Keratinocyte (primary cell): ENCODE results near the gene HAP1. TPM values are rescaled to one million over a fixed set of nuclear protein-coding genes. Genes with fewer than 3 reads are reported as not detected.

ENCODE experiments used
- DNase-seq: peaks from one replicate; pipeline ENCODE4 v3.0.0-alpha.2; 2011; ENCODE audit warnings: low read depth, missing footprints, low spot score
- FAIRE-seq: peaks from 2 replicates; lab custom pipeline; 2011; peaks lifted over from hg19 to GRCh38; lab: Jason Lieb, UNC
- H2AFZ ChIP-seq: 2 replicates; pipeline ENCODE4 v1.6.0; 2012; ENCODE audit warnings: low read length, control low read depth, inconsistent platforms; ENCODE audit not compliant: control insufficient read depth
- H3K27ac ChIP-seq: 2 replicates; pipeline ENCODE4 v1.5.1; 2011; ENCODE audit warnings: low read length; ENCODE audit not compliant: control insufficient read depth, insufficient read depth
- H3K27me3 ChIP-seq: 3 replicates; pipeline ENCODE4 v1.6.0; 2011; ENCODE audit warnings: low read length; ENCODE audit not compliant: control insufficient read depth, insufficient read depth; ENCODE audit errors: extremely low read depth
- H3K36me3 ChIP-seq, 2 experiments: 2 replicates in 1 of 2; 3 replicates in 1 of 2; pipeline ENCODE4 v1.5.1; 2011; ENCODE audit warnings: low read length in 2 of 2, mild to moderate bottlenecking in 1 of 2; ENCODE audit not compliant: control insufficient read depth in 2 of 2, insufficient read depth in 2 of 2; ENCODE audit errors: extremely low read depth in 1 of 2
- H3K4me1 ChIP-seq: 3 replicates; pipeline ENCODE4 v1.5.1; 2011; ENCODE audit warnings: low read length; ENCODE audit not compliant: control insufficient read depth, insufficient read depth; ENCODE audit errors: extremely low read depth
- H3K4me2 ChIP-seq: 3 replicates; pipeline ENCODE4 v1.6.0; 2011; ENCODE audit warnings: low read depth, low read length; ENCODE audit not compliant: control insufficient read depth, insufficient read depth; ENCODE audit errors: extremely low read depth
- H3K4me3 ChIP-seq, 3 experiments: fragments of 200-600 bp in 1 of 3; sonication (generic) in 1 of 3; 2 replicates in 2 of 3; 3 replicates in 1 of 3; pipeline ENCODE4 v1.5.1; 2011 to 2016; ENCODE audit warnings: low read length in 3 of 3, mild to moderate bottlenecking in 3 of 3, control low read depth in 2 of 3, inconsistent platforms in 1 of 3, low read depth in 1 of 3, mixed read lengths in 1 of 3, mixed run types in 1 of 3, moderate library complexity in 1 of 3; ENCODE audit not compliant: control insufficient read depth in 2 of 3, insufficient read depth in 2 of 3; ENCODE audit errors: extremely low read depth in 1 of 3
- H3K79me2 ChIP-seq: 2 replicates; pipeline ENCODE4 v1.6.0; 2012; ENCODE audit warnings: low read length; ENCODE audit not compliant: control insufficient read depth, insufficient read depth
- H3K9ac ChIP-seq: 3 replicates; pipeline ENCODE4 v1.6.0; 2011; ENCODE audit warnings: low read length; ENCODE audit not compliant: control insufficient read depth, insufficient read depth; ENCODE audit errors: extremely low read depth
- H3K9me1 ChIP-seq: 3 replicates; pipeline ENCODE4 v1.6.0; 2011; ENCODE audit warnings: low read length; ENCODE audit not compliant: control insufficient read depth, insufficient read depth; ENCODE audit errors: extremely low read depth
- H3K9me3 ChIP-seq: 2 replicates; pipeline ENCODE4 v1.5.1; 2012; ENCODE audit warnings: low read depth, low read length; ENCODE audit not compliant: control insufficient read depth
- H4K20me1 ChIP-seq: 3 replicates; pipeline ENCODE4 v1.6.0; 2011; ENCODE audit warnings: low read length; ENCODE audit not compliant: control insufficient read depth, insufficient read depth; ENCODE audit errors: extremely low read depth
- EZH2 ChIP-seq: IDR thresholded peaks from one replicate; pipeline ENCODE4 v1.6.1; 2012; ENCODE audit warnings: inconsistent platforms, mild to moderate bottlenecking, low read length, moderate library complexity
- dilution Hi-C: fragments of 300-500 bp; cut with MboI; formaldehyde crosslinking; loops from one replicate; pipeline ENCODE4 v1.7.0; 2020; ENCODE audit warnings: low sequenced_read_pairs; ENCODE audit not compliant: extremely low pct_ligation_motif_present
- polyA plus RNA-seq, 5 experiments: library from polyadenylated mRNA; depleted of rRNA in 3 of 5; stranded (reverse) in 3 of 5; stranded (forward) in 1 of 5; unstranded in 1 of 5; fragments of >200 nt; gene quantifications; 1 replicate in 1 of 5; 2 replicates in 3 of 5; 3 replicates in 1 of 5; pipeline versions ENCODE4 v1.2.1 to v1.2.3, GENCODE V29; 2011 to 2012; ENCODE audit warnings: missing spikeins in 2 of 5, low read depth in 1 of 5, low replicate concordance in 1 of 5
- TF ChIP-seq, protein P1 (sequence below), 3 experiments: IDR thresholded peaks in 1 of 3; conservative IDR thresholded peaks in 1 of 3; optimal IDR thresholded peaks in 1 of 3; 2 replicates in 2 of 3; 3 replicates in 1 of 3; pipeline versions ENCODE3 to v1.5.1; 2011; ENCODE audit warnings: low read length in 3 of 3, mild to moderate bottlenecking in 3 of 3, moderate library complexity in 2 of 3, control low read depth in 1 of 3, inconsistent platforms in 1 of 3; ENCODE audit not compliant: insufficient read depth in 2 of 3; ENCODE audit errors: extremely low read depth in 1 of 3

HAP1 gene
- polyA plus RNA-seq, 1 donor (not counting 4 experiments of a cell fraction or from before 2014, with no cell fraction given), result 1.6 TPM

DNA sequence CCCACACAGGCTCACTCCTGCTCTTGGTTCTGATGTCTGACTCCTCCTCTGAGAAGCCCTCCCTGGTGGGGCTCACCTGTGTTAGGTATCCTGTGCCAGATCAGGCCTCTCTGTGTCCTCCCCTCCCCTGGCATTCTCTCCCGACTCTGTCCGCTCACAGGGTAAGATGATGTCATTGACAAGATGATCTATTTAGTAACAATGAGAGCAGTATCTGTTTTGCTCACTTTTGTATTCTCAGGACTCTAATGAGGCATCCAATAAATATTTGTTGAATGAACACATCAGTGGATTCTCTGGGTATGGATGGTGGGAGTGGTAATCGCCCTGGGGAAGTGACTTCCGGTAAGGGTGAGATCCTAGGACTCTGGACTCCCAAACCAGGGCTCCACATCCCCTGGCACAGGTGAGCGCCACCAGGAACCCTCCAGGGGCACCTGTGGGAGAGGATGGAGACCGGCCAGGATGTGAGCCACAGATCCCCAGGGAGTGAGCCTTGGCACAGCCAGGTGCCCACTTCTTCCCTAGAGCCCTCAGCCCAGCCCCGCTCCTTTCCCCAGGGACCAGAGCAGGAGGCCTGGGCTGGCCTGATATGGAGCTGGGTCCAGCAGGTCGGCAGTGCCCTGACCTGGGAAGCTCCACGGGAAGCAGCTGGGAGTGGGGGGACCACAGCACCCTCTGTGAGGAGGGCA is 5.4 kb upstream of the HAP1 start:
- peak overlapping the region; percentile 12 for H2AFZ ChIP-seq
- no peaks in the 10 kb centered on the region for H4K20me1 ChIP-seq
- H3K4me3 ChIP-seq, result peak overlapping the region in 1 of 3 experiments; percentile 49
- H3K9ac ChIP-seq, result peak overlapping the region; percentile 86
- H3K79me2 ChIP-seq, result no peaks in the 10 kb centered on the region
- H3K27me3 ChIP-seq, result peaks cover 11% of the 10 kb centered on the region
- H3K9me1 ChIP-seq, result peaks cover 6% of the 10 kb centered on the region
- FAIRE-seq (peak; percentile 73), DNase-seq (peak; percentile 74)
- no peaks in the 10 kb centered on the region for H3K36me3 ChIP-seq
- H3K4me1 ChIP-seq, result peaks cover 45% of the 10 kb centered on the region
- dilution Hi-C loops, result no loop called here
- H3K9me3 ChIP-seq, result no peaks in the 10 kb centered on the region
- peak overlapping the region; percentile 52 for H3K4me2 ChIP-seq
- H3K27ac ChIP-seq, result peak overlapping the region; percentile 95
- no peak for TF ChIP-seq EZH2
- TF ChIP-seq, protein P1, sequence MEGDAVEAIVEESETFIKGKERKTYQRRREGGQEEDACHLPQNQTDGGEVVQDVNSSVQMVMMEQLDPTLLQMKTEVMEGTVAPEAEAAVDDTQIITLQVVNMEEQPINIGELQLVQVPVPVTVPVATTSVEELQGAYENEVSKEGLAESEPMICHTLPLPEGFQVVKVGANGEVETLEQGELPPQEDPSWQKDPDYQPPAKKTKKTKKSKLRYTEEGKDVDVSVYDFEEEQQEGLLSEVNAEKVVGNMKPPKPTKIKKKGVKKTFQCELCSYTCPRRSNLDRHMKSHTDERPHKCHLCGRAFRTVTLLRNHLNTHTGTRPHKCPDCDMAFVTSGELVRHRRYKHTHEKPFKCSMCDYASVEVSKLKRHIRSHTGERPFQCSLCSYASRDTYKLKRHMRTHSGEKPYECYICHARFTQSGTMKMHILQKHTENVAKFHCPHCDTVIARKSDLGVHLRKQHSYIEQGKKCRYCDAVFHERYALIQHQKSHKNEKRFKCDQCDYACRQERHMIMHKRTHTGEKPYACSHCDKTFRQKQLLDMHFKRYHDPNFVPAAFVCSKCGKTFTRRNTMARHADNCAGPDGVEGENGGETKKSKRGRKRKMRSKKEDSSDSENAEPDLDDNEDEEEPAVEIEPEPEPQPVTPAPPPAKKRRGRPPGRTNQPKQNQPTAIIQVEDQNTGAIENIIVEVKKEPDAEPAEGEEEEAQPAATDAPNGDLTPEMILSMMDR (optimal IDR thresholded peaks at IDR 0.05 in 1 of 3, IDR thresholded peaks at IDR 0.05 in 1 of 3, conservative IDR thresholded peaks at IDR 0.05 in 1 of 3; ENCODE audit: extremely low read depth in 1 of 3, insufficient read depth in 2 of 3, low read length in 3 of 3), result no peak

GRCh38 chr17:41738801-41739112 is 4.3 kb upstream of the HAP1 start:
- TF ChIP-seq, protein P1 (optimal IDR thresholded peaks at IDR 0.05 in 1 of 3, IDR thresholded peaks at IDR 0.05 in 1 of 3, conservative IDR thresholded peaks at IDR 0.05 in 1 of 3; ENCODE audit: extremely low read depth in 1 of 3, insufficient read depth in 2 of 3, low read length in 3 of 3), result no peak
- TF ChIP-seq EZH2, result no peak
- FAIRE-seq (no peak), DNase-seq (no peak)
- peaks cover 6% of the 10 kb centered on the region for H3K9me1 ChIP-seq
- no peaks in the 10 kb centered on the region for H4K20me1 ChIP-seq
- no peaks in the 10 kb centered on the region for H3K9me3 ChIP-seq
- H3K27me3 ChIP-seq, result peaks cover 22% of the 10 kb centered on the region
- no peaks in the 10 kb centered on the region for H3K79me2 ChIP-seq
- H3K27ac ChIP-seq, result peak overlapping the region; percentile 77
- dilution Hi-C loops, result no loop called here
- peak overlapping the region; percentile 86 for H3K9ac ChIP-seq
- peaks cover 52% of the 10 kb centered on the region for H3K4me1 ChIP-seq
- H3K4me3 ChIP-seq, result no peak overlapping the region
- no peak overlapping the region for H3K4me2 ChIP-seq
- H3K36me3 ChIP-seq, result no peaks in the 10 kb centered on the region
- no peak overlapping the region for H2AFZ ChIP-seq
